K562 (cell line): ENCODE results near the gene GPR108. TPM values are rescaled to one million over a fixed set of nuclear protein-coding genes. Genes with fewer than 3 reads are reported as not detected.
A peak's percentile ranks its signal among the peaks of the same experiment; 100 is the strongest.

Experiments used
- CREB3 ChIP-seq: fragments of 450-650 bp; conservative IDR thresholded peaks from 2 replicates; pipeline ENCODE4 v1.6.1; 2016; ENCODE audit warnings: missing genetic modification characterization, low read depth, mild to moderate bottlenecking, missing compliant biosample characterization, moderate library complexity
- CTBP1 ChIP-seq: fragments of 450-650 bp; IDR thresholded peaks from 2 replicates; pipeline ENCODE4 v1.6.1; 2016; ENCODE audit warnings: borderline replicate concordance
- DMBX1 ChIP-seq: fragments of 250-450 bp; sonication (Bioruptor Pico); IDR thresholded peaks from 2 replicates; pipeline ENCODE4 v1.8.0; 2022; ENCODE audit warnings: inconsistent platforms, mild to moderate bottlenecking, moderate library complexity, borderline replicate concordance
- ILK ChIP-seq: fragments of 450-650 bp; IDR thresholded peaks from 2 replicates; pipeline ENCODE4 v1.6.1; 2016; ENCODE audit warnings: missing genetic modification characterization, low read depth, mild to moderate bottlenecking, missing compliant biosample characterization, moderate library complexity, borderline replicate concordance
- NCOR1 ChIP-seq: fragments of 450-650 bp; IDR thresholded peaks from 2 replicates; pipeline ENCODE4 v1.6.1; 2016; ENCODE audit warnings: mild to moderate bottlenecking, moderate library complexity
- PHB2 ChIP-seq: fragments of 450-650 bp; IDR thresholded peaks from 2 replicates; pipeline ENCODE4 v1.6.1; 2017; ENCODE audit warnings: low read depth
- PML ChIP-seq: IDR thresholded peaks from 2 replicates; pipeline ENCODE4 v1.6.1; 2012; ENCODE audit warnings: low read length, inconsistent platforms
- PTBP1 ChIP-seq: fragments of 200-400 bp; formaldehyde crosslinking; IDR thresholded peaks from 2 replicates; pipeline ENCODE4 v1.6.1; 2017; ENCODE audit warnings: low read depth, low read length
- SREBF1 ChIP-seq: fragments of 150-350 bp; IDR thresholded peaks from 2 replicates; pipeline ENCODE4 v1.6.1; 2014; ENCODE audit warnings: antibody characterized with exemption, low read depth, low read length, borderline replicate concordance
- TARDBP ChIP-seq: fragments of 450-650 bp; IDR thresholded peaks from 2 replicates; pipeline ENCODE4 v1.6.1; 2016
- TCFL5 ChIP-seq: fragments of 250-450 bp; sonication (Bioruptor Pico); conservative IDR thresholded peaks from 2 replicates; pipeline ENCODE4 v1.6.1; 2021; ENCODE audit warnings: mild to moderate bottlenecking, moderate library complexity, matching md5 sums
- ZMIZ1 ChIP-seq, 2 experiments: fragments of 150-350 bp in 1 of 2; IDR thresholded peaks; 2 replicates each; pipeline ENCODE4 v1.6.1; 2012 to 2016; ENCODE audit warnings: low read depth in 2 of 2, low read length in 2 of 2, mild to moderate bottlenecking in 1 of 2, moderate library complexity in 1 of 2
- ZNF134 ChIP-seq: fragments of 250-450 bp; sonication (Bioruptor Pico); conservative IDR thresholded peaks from 2 replicates; pipeline ENCODE4 v1.4.0; 2020
- polyA plus RNA-seq, 8 experiments: library from polyadenylated mRNA; depleted of rRNA in 4 of 8; stranded (reverse) in 5 of 8; unstranded in 3 of 8; fragments of >200 nt; fragmentation: Nextera tagmentation in 2 of 8; fragmentation: Illumina TruSeq in 1 of 8; extraction: Ambion mirVana in 2 of 8; extraction: Trizol in 1 of 8; gene quantifications; 2 replicates each; pipeline versions ENCODE4 v1.2.1 to v1.2.3, GENCODE V29; 2011 to 2014; ENCODE audit warnings: inconsistent platforms in 1 of 8, missing spikeins in 1 of 8
- total RNA-seq, 7 experiments: library from RNA; depleted of rRNA in 6 of 7; stranded (reverse); fragments of >200 nt in 6 of 7; fragmentation: Illumina TruSeq in 2 of 7; extraction: Trizol in 2 of 7; gene quantifications; 2 replicates each; pipeline versions ENCODE4 v1.2.1 to v1.2.3, GENCODE V29; 2011 to 2021; ENCODE audit warnings: low replicate concordance in 1 of 7
- TF ChIP-seq, protein P1 (sequence below): fragments of 250-450 bp; sonication (Bioruptor Pico); IDR thresholded peaks from 2 replicates; pipeline ENCODE4 v1.5.0; 2020; ENCODE audit warnings: mild to moderate bottlenecking, borderline replicate concordance
- TF ChIP-seq, protein P2 (sequence below), 3 experiments: IDR thresholded peaks in 2 of 3; conservative IDR thresholded peaks in 1 of 3; 2 replicates each; pipeline ENCODE4 v1.5.1; 2011 to 2012; ENCODE audit warnings: low read length in 3 of 3, mild to moderate bottlenecking in 3 of 3, control low read depth in 2 of 3, improper control_type of control experiment in 1 of 3, inconsistent platforms in 1 of 3, low read depth in 1 of 3, mixed read lengths in 1 of 3, moderate library complexity in 1 of 3; ENCODE audit not compliant: insufficient read depth in 2 of 3
- TF ChIP-seq, protein P3 (sequence below): fragments of 450-650 bp; formaldehyde crosslinking; IDR thresholded peaks from 2 replicates; pipeline ENCODE4 v1.4.0; 2020; ENCODE audit warnings: mild to moderate bottlenecking, moderate library complexity

Gene GPR108
- total and polyA plus RNA-seq, 9 of the 15 experiments (the other 6 are each of a cell fraction or from before 2014, with no cell fraction given): 2.4 to 33.2 (median 24.4) TPM

DNA sequence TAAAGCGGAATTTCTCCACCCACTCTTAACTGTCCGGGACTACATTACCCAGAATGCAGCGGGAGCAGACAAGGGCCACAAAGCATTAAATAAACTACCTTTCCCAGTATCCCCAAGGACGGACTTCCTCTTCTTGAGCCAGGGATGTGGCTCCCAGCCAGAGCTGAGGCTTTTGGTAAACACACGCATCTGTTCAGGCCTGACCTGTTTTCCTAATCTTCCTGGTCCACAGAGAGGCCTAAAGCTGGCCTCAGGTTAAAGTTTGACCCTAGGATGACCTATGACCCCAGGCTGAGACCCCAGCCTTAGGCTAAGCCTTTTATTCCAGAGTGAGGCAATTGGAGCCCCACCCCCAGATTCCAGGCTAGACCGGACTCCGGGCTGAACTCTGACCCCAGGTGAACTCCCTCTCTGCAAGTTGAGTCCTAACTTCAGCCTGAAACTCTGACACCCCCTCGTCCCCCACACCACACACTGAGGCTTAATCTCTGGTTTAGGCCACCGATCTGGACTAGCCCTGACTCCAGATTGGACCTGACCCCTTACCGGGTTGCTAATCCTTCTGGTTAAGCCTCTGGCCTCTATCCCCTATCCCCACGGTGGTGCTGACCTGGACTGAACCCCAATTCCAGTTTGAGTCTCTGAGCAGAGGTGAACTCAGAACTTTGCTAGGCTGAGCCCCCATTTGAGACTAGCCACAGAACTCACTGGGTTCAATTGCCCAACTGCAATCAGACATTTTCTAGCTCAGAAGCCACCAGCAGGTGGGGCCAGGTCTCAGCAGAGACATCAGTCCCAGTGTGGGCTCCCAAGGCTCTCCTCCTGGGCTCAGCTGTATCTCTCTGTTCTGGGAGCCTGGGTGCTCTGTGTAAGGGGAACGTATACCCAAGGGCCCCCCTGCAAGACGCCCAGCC, 750 bp upstream of the GPR108 start (continued):
- TF ChIP-seq, protein P1, sequence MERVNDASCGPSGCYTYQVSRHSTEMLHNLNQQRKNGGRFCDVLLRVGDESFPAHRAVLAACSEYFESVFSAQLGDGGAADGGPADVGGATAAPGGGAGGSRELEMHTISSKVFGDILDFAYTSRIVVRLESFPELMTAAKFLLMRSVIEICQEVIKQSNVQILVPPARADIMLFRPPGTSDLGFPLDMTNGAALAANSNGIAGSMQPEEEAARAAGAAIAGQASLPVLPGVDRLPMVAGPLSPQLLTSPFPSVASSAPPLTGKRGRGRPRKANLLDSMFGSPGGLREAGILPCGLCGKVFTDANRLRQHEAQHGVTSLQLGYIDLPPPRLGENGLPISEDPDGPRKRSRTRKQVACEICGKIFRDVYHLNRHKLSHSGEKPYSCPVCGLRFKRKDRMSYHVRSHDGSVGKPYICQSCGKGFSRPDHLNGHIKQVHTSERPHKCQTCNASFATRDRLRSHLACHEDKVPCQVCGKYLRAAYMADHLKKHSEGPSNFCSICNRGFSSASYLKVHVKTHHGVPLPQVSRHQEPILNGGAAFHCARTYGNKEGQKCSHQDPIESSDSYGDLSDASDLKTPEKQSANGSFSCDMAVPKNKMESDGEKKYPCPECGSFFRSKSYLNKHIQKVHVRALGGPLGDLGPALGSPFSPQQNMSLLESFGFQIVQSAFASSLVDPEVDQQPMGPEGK (CRISPR knock-in tag): no peak
- 0 out of 4 replicates have a peak, but pooled peaks have one; percentile 7 to 40 for TF ChIP-seq ZMIZ1 (IDR thresholded peaks at IDR 0.05; ENCODE audit: low read depth in 2 of 2, low read length in 2 of 2)
- TF ChIP-seq DMBX1 (CRISPR knock-in tag): peak; percentile 45; the same call in 1 of the 2 replicates
- TF ChIP-seq PHB2: no peak
- peak; percentile 4; the same call in 1 of the 2 replicates for TF ChIP-seq NCOR1
- no peak for TF ChIP-seq PTBP1
- TF ChIP-seq ILK: no peak
- TF ChIP-seq TCFL5 (CRISPR knock-in tag): no peak
- TF ChIP-seq, protein P2, sequence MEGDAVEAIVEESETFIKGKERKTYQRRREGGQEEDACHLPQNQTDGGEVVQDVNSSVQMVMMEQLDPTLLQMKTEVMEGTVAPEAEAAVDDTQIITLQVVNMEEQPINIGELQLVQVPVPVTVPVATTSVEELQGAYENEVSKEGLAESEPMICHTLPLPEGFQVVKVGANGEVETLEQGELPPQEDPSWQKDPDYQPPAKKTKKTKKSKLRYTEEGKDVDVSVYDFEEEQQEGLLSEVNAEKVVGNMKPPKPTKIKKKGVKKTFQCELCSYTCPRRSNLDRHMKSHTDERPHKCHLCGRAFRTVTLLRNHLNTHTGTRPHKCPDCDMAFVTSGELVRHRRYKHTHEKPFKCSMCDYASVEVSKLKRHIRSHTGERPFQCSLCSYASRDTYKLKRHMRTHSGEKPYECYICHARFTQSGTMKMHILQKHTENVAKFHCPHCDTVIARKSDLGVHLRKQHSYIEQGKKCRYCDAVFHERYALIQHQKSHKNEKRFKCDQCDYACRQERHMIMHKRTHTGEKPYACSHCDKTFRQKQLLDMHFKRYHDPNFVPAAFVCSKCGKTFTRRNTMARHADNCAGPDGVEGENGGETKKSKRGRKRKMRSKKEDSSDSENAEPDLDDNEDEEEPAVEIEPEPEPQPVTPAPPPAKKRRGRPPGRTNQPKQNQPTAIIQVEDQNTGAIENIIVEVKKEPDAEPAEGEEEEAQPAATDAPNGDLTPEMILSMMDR (IDR thresholded peaks at IDR 0.05 in 2 of 3, conservative IDR thresholded peaks at IDR 0.05 in 1 of 3; ENCODE audit: insufficient read depth in 2 of 3, low read depth in 1 of 3, low read length in 3 of 3): peak; percentile 80 to 82 (median 81)
- no peak for TF ChIP-seq ZNF134 (CRISPR knock-in tag)
- TF ChIP-seq CREB3: 0 out of 2 replicates have a peak, but pooled peaks have one; percentile 11
- TF ChIP-seq TARDBP: no peak
- TF ChIP-seq, protein P3, sequence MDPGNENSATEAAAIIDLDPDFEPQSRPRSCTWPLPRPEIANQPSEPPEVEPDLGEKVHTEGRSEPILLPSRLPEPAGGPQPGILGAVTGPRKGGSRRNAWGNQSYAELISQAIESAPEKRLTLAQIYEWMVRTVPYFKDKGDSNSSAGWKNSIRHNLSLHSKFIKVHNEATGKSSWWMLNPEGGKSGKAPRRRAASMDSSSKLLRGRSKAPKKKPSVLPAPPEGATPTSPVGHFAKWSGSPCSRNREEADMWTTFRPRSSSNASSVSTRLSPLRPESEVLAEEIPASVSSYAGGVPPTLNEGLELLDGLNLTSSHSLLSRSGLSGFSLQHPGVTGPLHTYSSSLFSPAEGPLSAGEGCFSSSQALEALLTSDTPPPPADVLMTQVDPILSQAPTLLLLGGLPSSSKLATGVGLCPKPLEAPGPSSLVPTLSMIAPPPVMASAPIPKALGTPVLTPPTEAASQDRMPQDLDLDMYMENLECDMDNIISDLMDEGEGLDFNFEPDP (CRISPR knock-in tag): no peak
- TF ChIP-seq CTBP1: no peak
- TF ChIP-seq SREBF1: no peak
- 0 out of 2 replicates have a peak, but pooled peaks have one; percentile 32 for TF ChIP-seq PML
